Right lobe of liver (tissue), 6 donors: ENCODE measurements around the gene SLC24A3. TPM values are rescaled to one million over a fixed set of nuclear protein-coding genes. Genes with fewer than 3 reads are reported as not detected.
A peak's percentile ranks its signal among the peaks of the same experiment; 100 is the strongest.

Experiments
- ATAC-seq, 4 donors: fragments of 200-7000 bp; cut with Tn5 transposase; one replicate each; pipeline ENCODE4 v1.9.1; 2020; ENCODE audit warnings: mild to moderate bottlenecking in 4 of 4, moderate library complexity in 4 of 4
- DNase-seq, 3 donors: peaks; one replicate each; pipeline ENCODE4 v3.0.0-alpha.2; 2020
- H3K27ac ChIP-seq, 3 donors: fragments of 200-600 bp; one replicate each; pipeline ENCODE4 v1.8.0; 2022
- H3K27me3 ChIP-seq, 2 donors: fragments of 200-600 bp; one replicate each; pipeline ENCODE4 v1.8.0; 2022
- H3K36me3 ChIP-seq, 4 donors: fragments of 200-600 bp; sonication (generic) in 1 of 4; one replicate each; pipeline versions ENCODE4 v1.5.1 to v1.8.0; 2017 to 2022; ENCODE audit warnings: control low read depth in 1 of 4
- H3K4me1 ChIP-seq, 4 donors: fragments of 200-600 bp; sonication (generic) in 1 of 4; one replicate each; pipeline versions ENCODE4 v1.5.1 to v1.8.0; 2017 to 2022; ENCODE audit warnings: control low read depth in 1 of 4
- H3K4me3 ChIP-seq, 3 donors: fragments of 200-600 bp; one replicate each; pipeline ENCODE4 v1.8.0; 2022
- H3K9me3 ChIP-seq, 4 donors: fragments of 200-600 bp; sonication (generic) in 1 of 4; one replicate each; pipeline versions ENCODE4 v1.5.1 to v1.8.0; 2017 to 2022; ENCODE audit warnings: control low read depth in 1 of 4
- POLR2A ChIP-seq: fragments of 450-650 bp; IDR thresholded peaks from one replicate; pipeline ENCODE4 v1.6.1; 2017; ENCODE audit warnings: antibody characterized with exemption, mild to moderate bottlenecking
- whole genome bisulfite sequencing: methylation state at CpG from one replicate; pipeline ENCODE4 v1.1.6; 2018; ENCODE audit warnings: low coverage, low lambda C conversion rate; ENCODE audit not compliant: insufficient coverage; ENCODE audit errors: missing lambda C conversion rate; 5-methylcytosine and 5-hydroxymethylcytosine counted together
- intact Hi-C, 2 donors: fragments of 100-400 bp; cut with DNase I; formaldehyde crosslinking; loops; one replicate each; pipeline versions ENCODE4 v1.11.2 to v1.14.1; 2022
- total RNA-seq, 6 experiments: library from RNA; depleted of rRNA in 2 of 6; stranded (reverse); fragments of >200 nt in 2 of 6; fragmentation: NEBNext Ultra II Directional in 3 of 6; extraction: Animal tissue kit (Norgen Biotek cat#: 25700) in 3 of 6; gene quantifications; one replicate each; pipeline versions ENCODE4 v1.1.0 to v1.2.4, GENCODE V29; 2016 to 2023
- TF ChIP-seq, protein P1 (sequence below), 4 donors: fragments of 200-600 bp in 3 of 4; fragments of 450-650 bp in 1 of 4; IDR thresholded peaks; one replicate each; pipeline versions ENCODE4 v1.5.1 to v1.8.0; 2016 to 2022; ENCODE audit warnings: antibody characterized with exemption in 4 of 4, mild to moderate bottlenecking in 2 of 4
- donor health status: DM: no; HTN: yes; CAD: no.
- donor health status: DM: no; HTN: no; CAD: no.
- donor health status: DM: no; HTN: no; CAD: no.
- donor health status: DM: no; HTN: yes; CAD: no.
- donor health status: DM: no; HTN: yes; CAD: no.

SLC24A3 gene
- total RNA-seq, 6 experiments from 2014 or later, result 0.06 to 0.49 (median 0.27) TPM

DNA sequence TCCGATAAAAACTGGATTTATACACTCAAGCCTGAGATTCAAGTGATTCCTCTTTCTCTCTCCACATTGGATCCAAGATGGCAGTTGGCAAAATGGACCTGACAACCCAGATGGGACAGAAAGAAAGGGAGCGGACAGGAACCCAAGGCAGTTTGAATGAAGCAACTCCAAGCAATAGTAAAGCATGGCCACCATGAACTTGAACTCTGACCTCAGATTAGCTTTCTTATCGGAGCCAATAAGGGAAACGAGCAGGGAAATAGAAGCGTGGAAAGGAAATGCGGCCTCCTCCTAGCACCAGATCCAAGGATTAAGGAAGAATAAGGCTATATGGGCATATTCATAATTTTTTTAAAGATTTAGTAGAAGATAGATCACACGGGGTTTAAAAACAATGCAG, 332.2 kb downstream of the SLC24A3 start:
- Histone ChIP-seq H3K9me3 (no peaks in the 10 kb centered on the region), H3K27ac (no peak overlapping the region), H3K27me3 (no peaks in the 10 kb centered on the region), H3K36me3 (no peaks in the 10 kb centered on the region), H3K4me1 (no peaks in the 10 kb centered on the region), H3K4me3 (no peak overlapping the region)
- WGBS, result 59% methylated on average over 7 of the region's 7 CpGs
- ATAC-seq (no peak), DNase-seq (no peak)
- TF ChIP-seq, protein P1, sequence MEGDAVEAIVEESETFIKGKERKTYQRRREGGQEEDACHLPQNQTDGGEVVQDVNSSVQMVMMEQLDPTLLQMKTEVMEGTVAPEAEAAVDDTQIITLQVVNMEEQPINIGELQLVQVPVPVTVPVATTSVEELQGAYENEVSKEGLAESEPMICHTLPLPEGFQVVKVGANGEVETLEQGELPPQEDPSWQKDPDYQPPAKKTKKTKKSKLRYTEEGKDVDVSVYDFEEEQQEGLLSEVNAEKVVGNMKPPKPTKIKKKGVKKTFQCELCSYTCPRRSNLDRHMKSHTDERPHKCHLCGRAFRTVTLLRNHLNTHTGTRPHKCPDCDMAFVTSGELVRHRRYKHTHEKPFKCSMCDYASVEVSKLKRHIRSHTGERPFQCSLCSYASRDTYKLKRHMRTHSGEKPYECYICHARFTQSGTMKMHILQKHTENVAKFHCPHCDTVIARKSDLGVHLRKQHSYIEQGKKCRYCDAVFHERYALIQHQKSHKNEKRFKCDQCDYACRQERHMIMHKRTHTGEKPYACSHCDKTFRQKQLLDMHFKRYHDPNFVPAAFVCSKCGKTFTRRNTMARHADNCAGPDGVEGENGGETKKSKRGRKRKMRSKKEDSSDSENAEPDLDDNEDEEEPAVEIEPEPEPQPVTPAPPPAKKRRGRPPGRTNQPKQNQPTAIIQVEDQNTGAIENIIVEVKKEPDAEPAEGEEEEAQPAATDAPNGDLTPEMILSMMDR (IDR thresholded peaks at IDR 0.05), result no peak
- no peak for TF ChIP-seq POLR2A
- intact Hi-C loops, result no loop called here

DNA sequence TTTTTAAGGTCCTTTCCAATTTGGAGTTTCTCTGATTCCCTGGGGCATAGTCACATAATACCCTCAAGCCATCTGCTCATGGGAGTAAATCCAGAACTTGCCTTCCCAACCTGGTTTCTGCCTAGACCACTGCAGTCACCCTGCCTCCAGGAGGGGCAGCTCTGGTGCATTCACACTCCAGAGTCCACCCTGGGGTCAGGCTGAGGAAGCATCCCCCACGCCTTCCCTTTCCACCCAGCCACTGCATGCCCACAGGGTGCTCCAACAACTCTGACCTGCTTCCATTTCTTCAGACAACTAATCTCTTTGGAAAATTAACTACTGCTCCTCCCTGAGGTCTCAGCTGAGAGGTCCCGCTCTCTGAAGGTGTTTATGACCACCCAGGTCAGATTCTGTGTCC, 334.2 kb downstream of the SLC24A3 start:
- H3K9me3 ChIP-seq, result no peaks in the 10 kb centered on the region
- 75% methylated on average over 2 of the region's 2 CpGs for WGBS
- DNase-seq (no peak), ATAC-seq (peak in 1 of 4 donors; percentile 27)
- H3K4me3 ChIP-seq, result no peak overlapping the region
- intact Hi-C loops, result no loop called here
- H3K27ac ChIP-seq, result no peak overlapping the region
- no peaks in the 10 kb centered on the region for H3K27me3 ChIP-seq
- H3K36me3 ChIP-seq, result no peaks in the 10 kb centered on the region
- H3K4me1 ChIP-seq, result no peaks in the 10 kb centered on the region
- TF ChIP-seq, protein P1 (IDR thresholded peaks at IDR 0.05), result no peak
- TF ChIP-seq POLR2A, result no peak

DNA sequence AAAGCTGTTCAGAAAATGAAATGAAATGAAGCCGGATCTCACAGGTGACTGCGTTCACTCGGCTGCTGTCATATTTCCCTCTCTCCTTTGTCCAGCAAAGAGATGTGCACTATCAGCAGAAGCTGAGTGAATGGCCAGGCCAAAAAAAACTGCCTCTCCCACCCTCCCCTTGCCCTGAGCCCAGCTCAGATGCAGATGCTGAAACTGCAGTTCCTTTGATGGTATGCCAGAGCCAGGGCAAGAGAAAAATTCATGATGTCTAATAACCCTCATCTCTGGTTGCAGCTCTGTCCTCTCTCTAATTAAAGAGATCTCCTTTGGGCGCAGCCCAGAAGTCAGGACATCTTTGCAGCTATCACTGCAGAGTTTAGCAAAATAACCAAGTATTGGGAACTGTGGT, 335.1 kb downstream of the SLC24A3 start:
- DNase-seq (no peak), ATAC-seq (no peak)
- Histone ChIP-seq H3K9me3 (no peaks in the 10 kb centered on the region), H3K27me3 (no peaks in the 10 kb centered on the region), H3K4me1 (no peaks in the 10 kb centered on the region), H3K36me3 (no peaks in the 10 kb centered on the region), H3K27ac (no peak overlapping the region), H3K4me3 (no peak overlapping the region)
- WGBS, result 65% methylated on average over 4 of the region's 4 CpGs
- TF ChIP-seq POLR2A, result no peak
- intact Hi-C loops, result no loop called here

DNA sequence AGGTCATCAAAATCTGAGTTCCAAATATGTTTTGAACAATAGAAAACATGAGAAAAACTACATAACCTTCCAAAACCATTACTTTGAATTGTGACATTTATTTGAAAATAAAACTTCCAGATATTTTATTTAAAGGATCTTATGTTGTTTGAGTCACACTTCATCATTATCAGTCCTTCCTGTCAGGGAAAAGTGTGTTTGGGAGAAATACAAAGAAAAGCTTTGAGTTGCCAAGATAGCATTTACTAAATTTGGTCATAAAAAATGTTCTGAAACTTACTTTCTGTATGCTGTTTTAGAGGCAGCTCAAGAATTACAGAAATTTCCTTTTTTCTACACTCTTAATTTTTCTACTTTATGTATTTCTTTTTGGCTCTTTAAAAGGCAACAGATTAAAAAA, 337.5 kb downstream of the SLC24A3 start:
- ATAC-seq, result no peak
- Histone ChIP-seq H3K27me3 (no peaks in the 10 kb centered on the region), H3K4me1 (no peaks in the 10 kb centered on the region), H3K36me3 (no peaks in the 10 kb centered on the region), H3K4me3 (no peak overlapping the region), H3K27ac (no peak overlapping the region), H3K9me3 (no peaks in the 10 kb centered on the region)
- DNase-seq, result no peak
- intact Hi-C loops, result no loop called here
- no peak for TF ChIP-seq POLR2A
- TF ChIP-seq, protein P1 (IDR thresholded peaks at IDR 0.05), result no peak

DNA sequence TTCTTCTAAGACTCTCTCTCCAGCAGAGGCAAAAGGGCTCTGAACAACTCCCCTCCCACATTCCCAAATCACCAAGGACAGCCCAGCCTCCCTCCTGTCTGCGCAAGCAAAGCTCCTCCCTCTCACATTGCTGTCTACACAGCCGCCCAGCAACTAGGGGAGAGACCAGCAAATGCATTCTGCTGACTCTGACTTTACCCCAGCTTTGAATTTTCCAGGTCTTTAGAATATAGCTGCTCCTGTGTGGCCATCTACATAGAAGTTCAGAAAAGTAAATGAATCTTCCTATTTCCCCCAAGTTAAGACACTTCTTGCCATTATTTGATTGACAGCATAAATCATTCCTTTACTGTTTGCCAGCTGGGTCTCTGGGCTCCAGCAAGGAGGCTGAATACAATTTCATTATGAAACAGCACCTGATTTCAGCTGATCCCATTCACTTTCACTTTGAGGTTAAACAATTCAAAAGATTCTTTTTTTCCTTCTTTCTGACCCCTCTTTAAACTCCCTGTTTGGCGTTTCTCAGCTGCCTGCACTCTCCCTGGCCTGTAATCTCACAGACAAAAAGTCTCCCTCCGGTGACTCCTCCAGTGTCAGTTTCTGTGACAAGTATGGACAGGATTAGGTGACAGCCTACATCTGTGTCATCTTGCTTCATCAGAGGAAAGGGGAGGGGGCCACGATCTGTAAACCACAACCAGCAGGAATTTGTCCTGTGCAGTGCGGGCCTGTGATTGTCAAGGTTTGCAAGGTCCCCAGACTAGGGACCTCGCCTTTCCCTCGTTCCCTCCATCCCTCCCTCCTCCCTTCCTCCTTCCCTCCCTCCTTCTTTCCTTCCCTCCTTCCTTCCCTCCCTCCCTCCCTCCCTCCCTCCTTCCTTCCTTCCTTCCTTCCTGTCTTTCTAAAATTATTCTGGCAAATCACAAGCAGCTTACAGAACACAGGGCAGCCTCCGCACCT, 340.1 kb downstream of the SLC24A3 start:
- H3K27ac ChIP-seq, result no peak overlapping the region
- no peaks in the 10 kb centered on the region for H3K27me3 ChIP-seq
- H3K9me3 ChIP-seq, result no peaks in the 10 kb centered on the region
- no peaks in the 10 kb centered on the region for H3K36me3 ChIP-seq
- intact Hi-C loops, result no loop called here
- TF ChIP-seq, protein P1 (IDR thresholded peaks at IDR 0.05), result no peak
- TF ChIP-seq POLR2A, result no peak
- no peak for DNase-seq
- 30% methylated on average over 9 of the region's 9 CpGs for WGBS
- no peaks in the 10 kb centered on the region for H3K4me1 ChIP-seq
- H3K4me3 ChIP-seq, result no peak overlapping the region
- ATAC-seq, result peak; percentile 20 to 57 (median 38)
